SK-N-SH treated with all-trans-retinoic acid at 6 μM for 48 hours (cell line): ENCODE data around the gene UCP2.

Source experiments
- BACH2 ChIP-seq: fragments of 250-450 bp; sonication (Bioruptor Pico); IDR thresholded peaks from 2 replicates; pipeline ENCODE4 v1.9.0; 2021; ENCODE audit warnings: mild to moderate bottlenecking, borderline replicate concordance
- CREB5 ChIP-seq: fragments of 250-450 bp; sonication (Bioruptor Pico); IDR thresholded peaks from 2 replicates; pipeline ENCODE4 v1.5.1; 2020; ENCODE audit warnings: low read depth, mild to moderate bottlenecking, moderate library complexity
- CSRNP3 ChIP-seq: fragments of 250-450 bp; sonication (Bioruptor Pico); IDR thresholded peaks from 2 replicates; pipeline ENCODE4 v1.5.1; 2021; ENCODE audit warnings: mild to moderate bottlenecking, moderate library complexity
- TSHZ2 ChIP-seq: fragments of 250-450 bp; sonication (Bioruptor Pico); IDR thresholded peaks from 2 replicates; pipeline ENCODE4 v1.5.0; 2020; ENCODE audit warnings: mild to moderate bottlenecking, moderate library complexity
- ZFP3 ChIP-seq: fragments of 250-450 bp; sonication (Bioruptor Pico); IDR thresholded peaks from 2 replicates; pipeline ENCODE4 v1.5.0; 2020; ENCODE audit warnings: mild to moderate bottlenecking, moderate library complexity

GRCh38 chr11:74006743-74007304 lies 24.2 kb upstream of the UCP2 start:
- TF ChIP-seq CSRNP3, result no peak
- no peak for TF ChIP-seq CREB5 (CRISPR knock-in tag)
- no peak for TF ChIP-seq TSHZ2 (CRISPR knock-in tag)
- TF ChIP-seq ZFP3, result no peak
- no peak for TF ChIP-seq BACH2 (CRISPR knock-in tag)
